PFSK-1 (cell line): Measurements from ENCODE around the gene ZNF429.

Experiments
- POLR2AphosphoS5 ChIP-seq: IDR thresholded peaks from 2 replicates; pipeline ENCODE4 v1.6.1; 2012; ENCODE audit warnings: low read depth, mild to moderate bottlenecking, control low read depth, low read length, moderate library complexity
- SIN3A ChIP-seq: IDR thresholded peaks from 2 replicates; pipeline ENCODE4 v1.6.1; 2012; ENCODE audit warnings: mild to moderate bottlenecking, low read length, moderate library complexity, borderline replicate concordance; ENCODE audit not compliant: insufficient read depth

- TF ChIP-seq POLR2AphosphoS5: no peak
- TF ChIP-seq SIN3A: no peak
These were observed 2.8 kb downstream of the ZNF429 start for GRCh38 chr19:21508198-21508597.
